GM18870 (cell line): ENCODE data around the gene MRPL49.
"Not testable (repeated sequence)": the region's sequence is repeated elsewhere in the genome, so short reads cannot be mapped to it uniquely, and the experiment has no call there.

Experiments
- ATAC-seq: cut with Tn5 transposase; IDR thresholded peaks from one replicate; pipeline ENCODE4 v1.9.1; 2021; ENCODE audit warnings: moderate library complexity; ENCODE audit not compliant: unreplicated experiment

The MRPL49 gene

DNA sequence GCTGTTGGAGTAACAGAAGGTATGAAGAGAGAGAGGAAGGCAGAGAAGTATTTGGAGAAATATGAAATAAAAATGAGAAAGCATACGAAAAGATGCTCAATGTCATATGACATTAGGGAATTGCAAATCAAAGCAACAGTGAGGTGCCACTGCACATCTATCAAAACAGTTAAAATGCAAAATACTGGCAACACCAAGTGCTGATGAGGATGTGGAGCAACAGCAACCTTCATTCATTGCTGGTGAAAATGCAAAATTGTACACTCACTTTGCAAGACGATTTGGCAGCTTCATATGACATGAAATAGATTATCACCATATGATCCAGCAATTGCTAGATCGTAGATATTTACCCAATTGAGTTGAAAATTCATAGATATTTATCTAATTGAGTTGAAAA is 38.5 kb downstream of the MRPL49 start:
- ATAC-seq, result no peak

DNA sequence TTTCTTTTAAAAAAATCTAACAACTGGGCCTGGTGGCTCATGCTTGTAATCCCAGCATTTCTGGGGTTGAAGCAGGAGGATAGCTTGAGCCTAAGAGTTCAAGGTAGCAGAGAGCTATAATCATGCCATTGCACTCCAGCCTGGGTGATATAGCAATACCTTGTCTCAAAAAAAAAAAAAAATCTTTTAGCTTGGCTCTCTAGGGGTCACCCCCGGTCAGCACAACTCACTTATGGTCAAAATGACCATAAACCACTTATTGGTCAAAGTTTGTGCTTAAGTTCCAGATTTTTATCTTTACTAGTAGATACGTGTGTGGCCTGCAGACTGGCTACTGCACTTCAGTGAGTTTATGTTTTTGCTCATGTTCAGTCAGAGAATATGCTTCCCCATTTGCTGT is 41.6 kb downstream of the MRPL49 start:
- ATAC-seq, result no peak

DNA sequence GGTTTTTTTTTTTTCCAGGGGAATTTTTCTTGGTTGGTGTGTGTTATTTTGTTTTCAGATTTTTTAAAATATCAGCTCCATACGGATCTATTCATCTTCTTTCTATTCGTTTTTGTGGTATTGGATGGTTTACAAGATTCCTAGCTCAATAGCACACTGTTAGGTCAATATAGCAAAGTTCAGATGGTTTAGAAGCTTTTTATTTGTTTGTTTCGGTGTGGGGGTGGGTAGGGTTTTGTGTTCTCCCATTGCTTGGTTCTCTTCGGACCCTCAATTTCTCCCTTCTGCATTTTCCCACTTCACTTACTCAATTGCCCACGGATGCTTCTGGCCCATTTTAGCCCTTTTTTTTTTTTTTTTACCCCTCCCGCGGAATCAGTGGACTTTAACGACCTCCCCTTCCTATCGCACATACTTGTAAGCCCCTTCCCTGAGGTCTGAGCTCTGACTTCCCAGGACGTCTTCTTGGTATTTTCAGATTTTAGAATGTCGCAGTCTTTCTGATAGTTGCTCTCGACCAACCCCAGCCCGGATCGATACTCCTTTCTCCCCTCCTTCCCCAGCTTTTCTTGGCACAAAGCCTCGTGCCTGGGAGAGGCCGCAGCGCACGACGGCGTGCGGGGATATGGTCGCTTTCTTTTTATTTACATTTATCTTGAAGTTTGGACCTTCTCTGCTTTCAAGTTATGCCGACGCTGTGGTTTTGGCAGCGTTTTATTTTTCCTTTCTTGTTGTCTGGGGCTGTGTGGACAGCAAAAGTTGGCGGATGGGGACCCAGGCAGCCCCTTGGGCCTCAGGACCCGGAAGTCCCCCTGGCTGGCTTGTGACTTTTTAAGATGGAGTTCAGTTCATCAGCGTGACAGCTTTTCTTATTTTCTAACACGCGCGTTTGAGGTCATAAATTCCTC is 43.5 kb downstream of the MRPL49 start:
- ATAC-seq, result no peak

DNA sequence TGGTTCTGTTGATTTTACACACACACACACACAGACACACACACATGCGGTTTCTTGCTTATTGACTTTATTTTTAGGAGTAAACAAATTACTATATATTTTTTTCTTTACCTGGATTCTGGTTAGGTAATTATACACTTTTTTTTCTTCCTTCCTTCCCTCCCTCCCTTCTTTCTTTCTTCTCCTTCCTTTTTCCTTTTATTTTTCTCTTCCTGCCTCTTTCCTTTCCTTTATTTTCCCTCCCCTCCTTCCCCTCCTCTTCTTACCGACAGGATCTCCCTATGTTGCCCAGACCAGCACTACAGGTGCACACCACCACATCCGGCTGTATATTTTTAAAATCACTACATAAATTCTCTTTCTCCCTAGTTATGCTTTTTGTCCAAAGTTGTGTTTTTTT is 44.8 kb downstream of the MRPL49 start:
- ATAC-seq, result no peak

DNA sequence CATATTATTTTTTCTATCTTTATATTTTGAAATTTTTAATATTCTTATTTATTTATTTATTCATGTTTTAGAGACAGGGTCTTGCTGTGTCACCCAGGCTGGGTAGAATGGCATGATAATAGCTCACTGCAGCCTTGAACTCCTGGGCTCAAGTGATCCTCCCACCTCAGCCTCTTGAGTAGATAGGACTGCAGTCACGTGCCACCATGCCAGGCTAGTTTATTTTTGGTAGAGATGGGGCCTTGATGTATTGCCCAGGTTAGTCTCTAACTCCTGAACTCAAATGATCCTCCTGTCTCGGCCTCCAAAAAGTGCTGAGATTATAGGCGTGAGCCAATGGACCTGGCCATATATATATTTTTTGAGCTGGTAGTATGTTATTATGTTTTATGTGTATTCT is 45.5 kb downstream of the MRPL49 start:
- ATAC-seq, result no peak

DNA sequence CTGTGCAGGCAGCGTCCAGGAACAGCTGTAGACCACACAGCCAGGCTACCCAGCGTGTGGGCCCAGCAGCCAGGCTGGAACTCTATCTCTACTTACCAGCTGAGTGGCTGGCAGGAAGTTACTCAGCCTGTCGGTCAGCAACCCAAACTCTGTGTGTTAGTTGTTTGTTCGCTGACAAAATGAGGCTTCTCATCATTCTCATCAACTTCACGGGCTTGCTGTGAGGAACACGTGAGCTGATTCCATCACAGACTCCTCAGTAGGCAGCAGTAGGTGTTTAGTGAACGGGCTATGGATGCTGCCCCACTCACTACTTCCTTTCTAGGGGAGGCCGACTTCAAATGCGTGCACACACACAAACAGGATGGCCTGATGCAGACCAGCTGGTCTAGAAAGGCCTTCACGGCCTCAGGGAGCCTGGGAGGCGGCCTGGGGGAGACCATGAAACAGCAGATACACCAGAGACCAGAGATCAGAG is 47.1 kb downstream of the MRPL49 start:
- no peak for ATAC-seq

DNA sequence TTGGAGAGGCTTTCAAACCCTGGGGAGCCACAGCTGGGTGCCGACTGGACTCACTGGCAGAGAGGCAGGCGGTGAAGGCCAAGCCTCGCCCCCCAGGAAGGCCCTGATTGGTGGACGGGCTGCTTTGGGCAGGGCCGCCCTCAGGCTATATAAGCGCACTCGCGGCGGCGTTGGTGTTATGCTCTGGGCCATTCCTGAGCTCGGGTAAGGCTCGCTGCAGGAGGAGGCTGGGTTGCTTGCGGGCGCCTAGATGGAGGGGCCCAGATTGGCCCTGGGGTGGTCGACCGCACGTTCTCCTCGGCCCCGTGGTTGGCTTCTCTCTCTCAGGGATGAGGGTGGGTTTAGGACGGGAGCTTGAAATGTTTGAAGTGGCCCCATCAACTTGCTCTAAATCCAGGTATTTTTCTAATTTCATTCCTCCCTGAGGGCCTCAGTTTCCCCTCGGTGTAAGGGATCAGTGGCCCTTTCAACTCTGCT is 48.0 kb downstream of the MRPL49 start, which contains the start of gene SPDYC:
SPDYC (plus strand) TSS at position 176 of the 477 bp plus-strand sequence. CDS start 1,125 bp downstream, outside the sequence.
- ATAC-seq, result no peak

DNA sequence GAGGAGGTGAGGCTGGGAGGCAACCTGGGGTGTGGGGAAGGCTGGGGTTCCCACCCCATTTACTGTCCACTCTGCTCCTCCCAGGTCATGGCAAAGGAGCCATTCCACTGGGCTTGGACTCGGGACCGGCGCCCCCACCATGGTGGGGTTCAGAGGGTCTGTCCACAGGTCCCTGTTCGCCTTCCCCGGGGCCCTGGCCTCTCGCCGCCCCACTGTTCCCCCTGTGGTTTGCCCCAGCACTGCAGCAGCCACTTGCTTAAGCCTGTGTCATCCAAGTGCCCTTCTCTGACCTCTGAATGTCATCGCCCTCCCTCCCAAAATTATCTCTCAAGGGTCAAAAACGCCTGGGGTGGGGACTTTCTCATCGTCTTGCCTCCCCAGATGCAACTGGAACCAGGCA is 50.5 kb downstream of the MRPL49 start:
- ATAC-seq, result no peak

DNA sequence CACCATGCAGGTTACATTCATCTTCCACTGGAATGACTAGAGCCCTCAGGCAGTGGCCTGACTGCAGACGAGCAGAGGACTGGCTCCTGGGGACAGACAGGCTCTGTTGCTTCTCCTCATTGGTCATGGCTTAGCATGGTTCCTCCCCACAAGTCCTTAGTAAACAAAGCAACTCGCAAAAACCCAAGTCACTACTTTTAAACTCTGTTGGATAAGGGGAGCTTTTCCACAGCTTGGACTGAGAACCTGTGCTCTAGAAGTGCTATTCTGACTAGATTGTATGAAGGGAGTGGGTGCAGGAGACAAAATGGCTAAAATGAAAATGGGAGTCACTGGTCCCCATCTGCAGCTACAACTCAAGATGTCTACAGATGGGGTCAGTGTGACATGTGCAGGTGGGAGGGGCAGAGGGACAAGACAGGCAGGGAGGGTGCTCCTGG is 52.5 kb downstream of the MRPL49 start:
- not testable (repeated sequence) for ATAC-seq
